ENCODE results near the gene SEC11A. TPM values are rescaled to one million over a fixed set of nuclear protein-coding genes. Genes with fewer than 3 reads are reported as not detected.
"Not testable (repeated sequence)": the region's sequence is repeated elsewhere in the genome, so short reads cannot be mapped to it uniquely, and the experiment has no call there.

The SEC11A gene
- polyA plus RNA-seq, 2 donors: 67.3 to 74.6 TPM

- H3K27ac ChIP-seq (ENCODE audit: low read depth in 2 of 2, low read length in 1 of 2): no peak overlapping the region
- no peak overlapping the region for H3K4me3 ChIP-seq (ENCODE audit: low read depth in 1 of 2, low read length in 2 of 2)
- 80 to 83% methylated on average over 4 of the region's 4 CpGs for WGBS, 2 donors
- H3K27me3 ChIP-seq (ENCODE audit: control insufficient read depth in 1 of 2, insufficient read depth in 2 of 2, low read length in 2 of 2): no peaks in the 10 kb centered on the region
- H3K36me3 ChIP-seq (ENCODE audit: control insufficient read depth in 2 of 2, insufficient read depth in 2 of 2, low read length in 1 of 2): peaks cover 0 to 9% of the 10 kb centered on the region in 2 donors
- H3K9me3 ChIP-seq (ENCODE audit: control insufficient read depth in 2 of 2, insufficient read depth in 1 of 2, low read depth in 1 of 2, low read length in 1 of 2): no peaks in the 10 kb centered on the region
- H3K4me1 ChIP-seq (ENCODE audit: control insufficient read depth in 2 of 2, insufficient read depth in 2 of 2, low read length in 1 of 2): no peaks in the 10 kb centered on the region
Observed at GRCh38 chr15:84689858-84690257, 26.1 kb downstream of the SEC11A start.

GRCh38 chr15:84686446-84686845 lies 29.5 kb downstream of the SEC11A start:
- H3K36me3 ChIP-seq (ENCODE audit: control insufficient read depth in 2 of 2, insufficient read depth in 2 of 2, low read length in 1 of 2); H3K27me3 ChIP-seq (ENCODE audit: control insufficient read depth in 1 of 2, insufficient read depth in 2 of 2, low read length in 2 of 2); H3K4me3 ChIP-seq (ENCODE audit: low read depth in 1 of 2, low read length in 2 of 2); H3K9me3 ChIP-seq (ENCODE audit: control insufficient read depth in 2 of 2, insufficient read depth in 1 of 2, low read depth in 1 of 2, low read length in 1 of 2); H3K4me1 ChIP-seq (ENCODE audit: control insufficient read depth in 2 of 2, insufficient read depth in 2 of 2, low read length in 1 of 2); H3K27ac ChIP-seq (ENCODE audit: low read depth in 2 of 2, low read length in 1 of 2): not testable (repeated sequence)
- WGBS, 2 donors: 89 to 94% methylated on average over 7 of the region's 7 CpGs

GRCh38 chr15:84685304-84685703 lies 30.6 kb downstream of the SEC11A start:
- H3K27me3 ChIP-seq (ENCODE audit: control insufficient read depth in 1 of 2, insufficient read depth in 2 of 2, low read length in 2 of 2): no peaks in the 10 kb centered on the region
- whole genome bisulfite sequencing, 2 donors: 50 to 81% methylated on average over 5 of the region's 5 CpGs
- no peak overlapping the region for H3K27ac ChIP-seq (ENCODE audit: low read depth in 2 of 2, low read length in 1 of 2)
- no peak overlapping the region for H3K4me3 ChIP-seq (ENCODE audit: low read depth in 1 of 2, low read length in 2 of 2)
- peaks cover 0 to 5% of the 10 kb centered on the region in 2 donors for H3K36me3 ChIP-seq (ENCODE audit: control insufficient read depth in 2 of 2, insufficient read depth in 2 of 2, low read length in 1 of 2)
- no peaks in the 10 kb centered on the region for H3K4me1 ChIP-seq (ENCODE audit: control insufficient read depth in 2 of 2, insufficient read depth in 2 of 2, low read length in 1 of 2)
- H3K9me3 ChIP-seq (ENCODE audit: control insufficient read depth in 2 of 2, insufficient read depth in 1 of 2, low read depth in 1 of 2, low read length in 1 of 2): no peaks in the 10 kb centered on the region

- Histone ChIP-seq H3K4me3 (ENCODE audit: low read depth in 1 of 2, low read length in 2 of 2) (no peak overlapping the region), H3K4me1 (ENCODE audit: control insufficient read depth in 2 of 2, insufficient read depth in 2 of 2, low read length in 1 of 2) (no peaks in the 10 kb centered on the region), H3K9me3 (ENCODE audit: control insufficient read depth in 2 of 2, insufficient read depth in 1 of 2, low read depth in 1 of 2, low read length in 1 of 2) (no peaks in the 10 kb centered on the region), H3K36me3 (ENCODE audit: control insufficient read depth in 2 of 2, insufficient read depth in 2 of 2, low read length in 1 of 2) (peaks cover 0 to 4% of the 10 kb centered on the region in 2 donors), H3K27ac (ENCODE audit: low read depth in 2 of 2, low read length in 1 of 2) (no peak overlapping the region), H3K27me3 (ENCODE audit: control insufficient read depth in 1 of 2, insufficient read depth in 2 of 2, low read length in 2 of 2) (no peaks in the 10 kb centered on the region)
- WGBS, 2 donors: 36 to 93% methylated on average over 1 of the region's 1 CpG
Observed at GRCh38 chr15:84684092-84684491, 31.8 kb downstream of the SEC11A start.

- Histone ChIP-seq H3K4me1 (ENCODE audit: control insufficient read depth in 2 of 2, insufficient read depth in 2 of 2, low read length in 1 of 2) (no peaks in the 10 kb centered on the region), H3K27me3 (ENCODE audit: control insufficient read depth in 1 of 2, insufficient read depth in 2 of 2, low read length in 2 of 2) (no peaks in the 10 kb centered on the region), H3K9me3 (ENCODE audit: control insufficient read depth in 2 of 2, insufficient read depth in 1 of 2, low read depth in 1 of 2, low read length in 1 of 2) (no peaks in the 10 kb centered on the region), H3K27ac (ENCODE audit: low read depth in 2 of 2, low read length in 1 of 2) (no peak overlapping the region), H3K4me3 (ENCODE audit: low read depth in 1 of 2, low read length in 2 of 2) (no peak overlapping the region), H3K36me3 (ENCODE audit: control insufficient read depth in 2 of 2, insufficient read depth in 2 of 2, low read length in 1 of 2) (peaks cover 0 to 4% of the 10 kb centered on the region in 2 donors)
- WGBS, 2 donors: 83 to 87% methylated on average over 3 of the region's 3 CpGs
Observed at GRCh38 chr15:84681831-84682230, 34.1 kb downstream of the SEC11A start.

GRCh38 chr15:84671211-84671610 lies 44.7 kb downstream of the SEC11A start:
- Histone ChIP-seq H3K27me3 (ENCODE audit: control insufficient read depth in 1 of 2, insufficient read depth in 2 of 2, low read length in 2 of 2) (no peaks in the 10 kb centered on the region), H3K4me3 (ENCODE audit: low read depth in 1 of 2, low read length in 2 of 2) (no peak overlapping the region), H3K36me3 (ENCODE audit: control insufficient read depth in 2 of 2, insufficient read depth in 2 of 2, low read length in 1 of 2) (no peaks in the 10 kb centered on the region), H3K4me1 (ENCODE audit: control insufficient read depth in 2 of 2, insufficient read depth in 2 of 2, low read length in 1 of 2) (no peaks in the 10 kb centered on the region), H3K27ac (ENCODE audit: low read depth in 2 of 2, low read length in 1 of 2) (no peak overlapping the region), H3K9me3 (ENCODE audit: control insufficient read depth in 2 of 2, insufficient read depth in 1 of 2, low read depth in 1 of 2, low read length in 1 of 2) (no peaks in the 10 kb centered on the region)

GRCh38 chr15:84669726-84670125 lies 46.2 kb downstream of the SEC11A start:
- Histone ChIP-seq H3K36me3 (ENCODE audit: control insufficient read depth in 2 of 2, insufficient read depth in 2 of 2, low read length in 1 of 2) (peaks cover 2 to 5% of the 10 kb centered on the region in 2 donors), H3K4me1 (ENCODE audit: control insufficient read depth in 2 of 2, insufficient read depth in 2 of 2, low read length in 1 of 2) (no peaks in the 10 kb centered on the region), H3K4me3 (ENCODE audit: low read depth in 1 of 2, low read length in 2 of 2) (no peak overlapping the region), H3K27ac (ENCODE audit: low read depth in 2 of 2, low read length in 1 of 2) (no peak overlapping the region), H3K27me3 (ENCODE audit: control insufficient read depth in 1 of 2, insufficient read depth in 2 of 2, low read length in 2 of 2) (no peaks in the 10 kb centered on the region), H3K9me3 (ENCODE audit: control insufficient read depth in 2 of 2, insufficient read depth in 1 of 2, low read depth in 1 of 2, low read length in 1 of 2) (no peaks in the 10 kb centered on the region)
- WGBS, 2 donors: 86 to 87% methylated on average over 8 of the region's 8 CpGs

GRCh38 chr15:84668221-84668982 lies 47.5 kb downstream of the SEC11A start:
- 94 to 96% methylated on average over 3 of the region's 3 CpGs for WGBS, 2 donors
- Histone ChIP-seq H3K9me3 (ENCODE audit: control insufficient read depth in 2 of 2, insufficient read depth in 1 of 2, low read depth in 1 of 2, low read length in 1 of 2) (no peaks in the 10 kb centered on the region), H3K36me3 (ENCODE audit: control insufficient read depth in 2 of 2, insufficient read depth in 2 of 2, low read length in 1 of 2) (peaks cover 2 to 5% of the 10 kb centered on the region in 2 donors), H3K27ac (ENCODE audit: low read depth in 2 of 2, low read length in 1 of 2) (no peak overlapping the region), H3K4me1 (ENCODE audit: control insufficient read depth in 2 of 2, insufficient read depth in 2 of 2, low read length in 1 of 2) (no peaks in the 10 kb centered on the region), H3K27me3 (ENCODE audit: control insufficient read depth in 1 of 2, insufficient read depth in 2 of 2, low read length in 2 of 2) (no peaks in the 10 kb centered on the region), H3K4me3 (ENCODE audit: low read depth in 1 of 2, low read length in 2 of 2) (no peak overlapping the region)

GRCh38 chr15:84666373-84666772 lies 49.6 kb downstream of the SEC11A start:
- no peaks in the 10 kb centered on the region for H3K27me3 ChIP-seq (ENCODE audit: control insufficient read depth in 1 of 2, insufficient read depth in 2 of 2, low read length in 2 of 2)
- no peak overlapping the region for H3K27ac ChIP-seq (ENCODE audit: low read depth in 2 of 2, low read length in 1 of 2)
- WGBS, 2 donors: 73 to 75% methylated on average over 2 of the region's 2 CpGs
- H3K4me1 ChIP-seq (ENCODE audit: control insufficient read depth in 2 of 2, insufficient read depth in 2 of 2, low read length in 1 of 2): no peaks in the 10 kb centered on the region
- H3K36me3 ChIP-seq (ENCODE audit: control insufficient read depth in 2 of 2, insufficient read depth in 2 of 2, low read length in 1 of 2): peaks cover 2 to 5% of the 10 kb centered on the region in 2 donors
- H3K4me3 ChIP-seq (ENCODE audit: low read depth in 1 of 2, low read length in 2 of 2): no peak overlapping the region
- no peaks in the 10 kb centered on the region for H3K9me3 ChIP-seq (ENCODE audit: control insufficient read depth in 2 of 2, insufficient read depth in 1 of 2, low read depth in 1 of 2, low read length in 1 of 2)

GRCh38 chr15:84661001-84661400 lies 54.9 kb downstream of the SEC11A start:
- Histone ChIP-seq H3K9me3 (ENCODE audit: control insufficient read depth in 2 of 2, insufficient read depth in 1 of 2, low read depth in 1 of 2, low read length in 1 of 2) (no peaks in the 10 kb centered on the region), H3K4me3 (ENCODE audit: low read depth in 1 of 2, low read length in 2 of 2) (no peak overlapping the region), H3K27me3 (ENCODE audit: control insufficient read depth in 1 of 2, insufficient read depth in 2 of 2, low read length in 2 of 2) (no peaks in the 10 kb centered on the region), H3K27ac (ENCODE audit: low read depth in 2 of 2, low read length in 1 of 2) (no peak overlapping the region), H3K36me3 (ENCODE audit: control insufficient read depth in 2 of 2, insufficient read depth in 2 of 2, low read length in 1 of 2) (peaks cover 2 to 5% of the 10 kb centered on the region in 2 donors), H3K4me1 (ENCODE audit: control insufficient read depth in 2 of 2, insufficient read depth in 2 of 2, low read length in 1 of 2) (peaks cover 0 to 8% of the 10 kb centered on the region in 2 donors)
- WGBS, 2 donors: 94 to 98% methylated on average over 10 of the region's 10 CpGs

Data from esophagus (tissue), 2 donors.